Transverse colon (tissue), 4 donors: ENCODE data around the gene AK2.
A peak's percentile ranks its signal among the peaks of the same experiment; 100 is the strongest.

Experiments
- POLR2A ChIP-seq: fragments of 450-650 bp; IDR thresholded peaks from one replicate; pipeline ENCODE4 v1.6.1; 2016; ENCODE audit warnings: antibody characterized with exemption, mild to moderate bottlenecking, moderate library complexity
- POLR2AphosphoS5 ChIP-seq, 3 donors: sonication (generic); formaldehyde crosslinking; IDR thresholded peaks; one replicate each; pipeline ENCODE4 v1.6.1; 2016; ENCODE audit warnings: antibody characterized with exemption in 3 of 3
- TF ChIP-seq, protein P1 (sequence below), 5 experiments: fragments of 200-600 bp in 3 of 5; fragments of 450-650 bp in 2 of 5; sonication (generic) in 3 of 5; IDR thresholded peaks; 1 replicate in 2 of 5; 2 replicates in 3 of 5; pipeline ENCODE4 v1.5.1; 2016 to 2017; ENCODE audit warnings: antibody characterized with exemption in 5 of 5, inconsistent platforms in 3 of 5, mild to moderate bottlenecking in 2 of 5, moderate library complexity in 1 of 5

GRCh38 chr1:33007190-33008050 lies 29.3 kb downstream of the AK2 start:
- TF ChIP-seq POLR2A (no peak), POLR2AphosphoS5 (IDR thresholded peaks at IDR 0.05) (no peak)
- TF ChIP-seq, protein P1, sequence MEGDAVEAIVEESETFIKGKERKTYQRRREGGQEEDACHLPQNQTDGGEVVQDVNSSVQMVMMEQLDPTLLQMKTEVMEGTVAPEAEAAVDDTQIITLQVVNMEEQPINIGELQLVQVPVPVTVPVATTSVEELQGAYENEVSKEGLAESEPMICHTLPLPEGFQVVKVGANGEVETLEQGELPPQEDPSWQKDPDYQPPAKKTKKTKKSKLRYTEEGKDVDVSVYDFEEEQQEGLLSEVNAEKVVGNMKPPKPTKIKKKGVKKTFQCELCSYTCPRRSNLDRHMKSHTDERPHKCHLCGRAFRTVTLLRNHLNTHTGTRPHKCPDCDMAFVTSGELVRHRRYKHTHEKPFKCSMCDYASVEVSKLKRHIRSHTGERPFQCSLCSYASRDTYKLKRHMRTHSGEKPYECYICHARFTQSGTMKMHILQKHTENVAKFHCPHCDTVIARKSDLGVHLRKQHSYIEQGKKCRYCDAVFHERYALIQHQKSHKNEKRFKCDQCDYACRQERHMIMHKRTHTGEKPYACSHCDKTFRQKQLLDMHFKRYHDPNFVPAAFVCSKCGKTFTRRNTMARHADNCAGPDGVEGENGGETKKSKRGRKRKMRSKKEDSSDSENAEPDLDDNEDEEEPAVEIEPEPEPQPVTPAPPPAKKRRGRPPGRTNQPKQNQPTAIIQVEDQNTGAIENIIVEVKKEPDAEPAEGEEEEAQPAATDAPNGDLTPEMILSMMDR (IDR thresholded peaks at IDR 0.05) = peak; percentile 26 to 50 (median 32)
